Activated CD8-positive, alpha-beta memory T cell treated with anti-CD3 and anti-CD28 coated beads for 4 hours (primary cell): ENCODE data around the gene MESP2.
"Not testable (repeated sequence)": the region's sequence is repeated elsewhere in the genome, so short reads cannot be mapped to it uniquely, and the experiment has no call there.

Experiments
- DNase-seq, 2 donors: peaks; one replicate each; pipeline ENCODE4 v3.0.0-alpha.2; 2020; ENCODE audit warnings: low read depth in 2 of 2

Gene MESP2

GRCh38 chr15:89781055-89781454 lies 4.9 kb downstream of the MESP2 start:
- no peak for DNase-seq

DNA sequence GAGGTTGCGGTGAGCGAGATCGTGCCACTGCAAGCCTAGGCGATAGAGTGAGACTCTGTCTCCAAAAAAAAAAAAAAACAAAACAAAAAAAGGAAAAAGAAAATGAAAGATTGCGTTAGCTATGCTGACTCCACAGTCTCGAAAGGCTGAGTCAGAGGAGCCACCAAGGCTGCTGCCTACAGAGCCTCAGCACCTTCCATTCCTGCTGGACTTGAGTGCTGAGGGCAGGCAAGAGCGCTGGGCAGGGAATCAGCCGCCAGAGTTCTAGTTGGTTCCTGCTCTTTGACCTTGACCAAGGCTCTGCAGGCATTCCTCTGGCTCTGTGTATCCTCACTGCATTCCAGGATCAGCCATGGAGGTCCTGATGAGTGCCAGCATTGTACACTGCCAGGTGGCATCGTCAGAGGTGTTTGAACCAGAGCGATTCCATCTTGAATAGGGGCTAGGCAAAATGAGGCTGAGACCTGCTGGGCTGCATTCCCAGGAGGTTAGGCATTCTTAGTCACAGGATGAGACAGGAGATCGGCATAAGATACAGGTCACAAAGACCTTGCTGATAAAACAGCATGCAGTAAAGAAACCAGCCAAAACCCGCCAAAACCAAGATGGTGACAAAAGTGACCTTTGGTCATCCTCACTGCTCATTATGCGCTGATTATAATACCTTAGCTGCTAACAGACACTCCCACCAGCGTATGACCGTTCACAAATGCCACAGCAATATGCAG lies 5.9 kb downstream of the MESP2 start:
- no peak for DNase-seq

- DNase-seq, result not testable (repeated sequence)
Measured at GRCh38 chr15:89782619-89782950, 6.5 kb downstream of the MESP2 start.

DNA sequence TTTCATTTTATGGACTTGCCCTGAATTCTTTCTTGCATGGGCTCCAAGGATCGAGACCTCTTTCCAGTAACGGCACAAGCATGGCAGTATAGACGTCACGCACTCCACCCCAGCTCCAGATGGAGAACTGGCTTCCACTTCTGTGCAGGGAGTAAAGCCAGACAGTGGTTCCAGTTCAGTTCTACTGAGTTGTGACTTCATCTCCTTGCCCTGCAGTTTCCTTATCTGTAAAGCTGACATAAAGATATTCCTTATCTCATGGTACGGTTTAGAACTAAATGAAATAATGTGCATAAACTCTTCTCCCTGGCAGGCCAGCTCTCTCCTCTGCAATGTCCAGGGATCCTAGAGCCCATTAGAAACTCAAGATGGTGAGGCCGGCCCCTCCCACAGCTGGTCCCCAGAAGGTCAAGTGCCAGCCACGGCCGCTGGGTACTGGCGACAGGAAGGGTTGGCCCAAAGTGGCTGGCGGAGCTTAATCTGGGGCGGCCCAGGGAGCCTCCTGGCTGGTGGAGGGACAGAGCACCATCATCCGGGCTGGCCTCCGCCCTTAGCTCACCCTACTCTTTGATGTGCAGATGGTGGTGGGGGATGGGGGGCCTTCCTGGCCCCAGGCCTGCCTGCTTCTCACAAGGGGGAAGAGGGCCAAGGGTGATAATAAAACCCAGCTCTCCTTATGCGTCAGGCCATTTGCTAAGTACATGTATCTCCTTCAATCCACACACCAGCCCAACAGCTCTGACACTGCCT lies 7.2 kb downstream of the MESP2 start:
- DNase-seq, result no peak

- no peak for DNase-seq
Measured at GRCh38 chr15:89783861-89784685, 7.9 kb downstream of the MESP2 start.

- no peak for DNase-seq
Measured at GRCh38 chr15:89784686-89784960, 8.5 kb downstream of the MESP2 start.

GRCh38 chr15:89785064-89785773 lies 9.1 kb downstream of the MESP2 start:
- DNase-seq, result no peak

GRCh38 chr15:89785774-89786140 lies 9.6 kb downstream of the MESP2 start:
- no peak for DNase-seq

GRCh38 chr15:89787944-89788343 lies 11.8 kb downstream of the MESP2 start:
- DNase-seq, result no peak

DNA sequence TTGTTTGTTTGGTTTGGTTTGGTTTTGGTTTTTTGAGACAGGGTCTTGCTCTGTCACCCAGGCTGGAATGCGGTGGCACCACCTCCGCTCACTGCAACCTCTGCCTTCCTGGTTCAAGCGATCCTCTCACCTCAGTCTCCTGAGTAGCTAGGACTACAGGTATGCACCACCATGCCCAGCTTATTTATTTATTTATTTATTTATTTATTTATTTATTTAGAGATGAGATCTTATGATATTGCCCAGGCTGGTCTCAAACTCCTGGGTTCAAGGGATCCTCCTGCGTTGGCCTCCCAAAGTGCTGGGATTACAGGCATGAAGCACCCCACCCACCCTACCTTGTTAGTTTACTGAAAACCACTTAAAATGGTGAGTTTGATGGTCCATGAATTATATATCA lies 12.5 kb downstream of the MESP2 start:
- DNase-seq, result not testable (repeated sequence)

- no peak for DNase-seq
Measured at GRCh38 chr15:89790206-89790605, 14.1 kb downstream of the MESP2 start.

GRCh38 chr15:89790661-89791060 lies 14.5 kb downstream of the MESP2 start:
- DNase-seq, result no peak

DNA sequence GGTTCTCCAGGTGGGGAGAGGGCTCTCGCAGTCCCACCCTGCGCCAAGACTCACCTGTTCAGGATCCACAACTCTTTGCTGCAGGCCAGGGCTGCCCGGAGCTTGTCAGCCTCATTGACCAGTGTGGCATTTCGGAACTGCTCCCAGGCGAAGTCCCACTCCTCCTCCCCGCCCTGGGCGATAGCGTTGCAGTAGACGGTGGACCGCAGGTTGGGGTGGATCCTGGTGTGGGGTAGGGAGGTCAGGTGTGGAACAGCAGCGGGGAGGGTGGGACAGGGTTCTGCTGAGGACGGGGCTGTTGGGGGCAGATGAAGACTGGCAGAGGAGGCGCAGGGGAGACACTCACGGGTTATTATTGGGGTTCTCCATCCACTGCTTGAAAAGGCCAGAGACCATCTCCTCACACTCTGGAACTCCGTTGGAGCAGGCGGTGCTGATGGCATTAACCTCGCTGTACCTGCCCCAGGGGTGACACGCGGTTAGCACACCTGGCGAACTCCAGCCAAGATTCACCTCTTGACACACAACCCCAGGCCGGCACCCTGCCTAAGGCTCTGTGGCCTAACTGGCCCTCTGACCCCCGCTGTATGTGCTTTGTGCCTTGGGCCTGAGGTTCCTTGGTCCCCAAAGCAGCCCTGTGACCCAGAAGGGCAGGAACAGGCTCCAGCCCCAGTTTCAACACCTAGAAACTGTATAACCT lies 16.1 kb downstream of the MESP2 start:
- DNase-seq, result no peak

DNA sequence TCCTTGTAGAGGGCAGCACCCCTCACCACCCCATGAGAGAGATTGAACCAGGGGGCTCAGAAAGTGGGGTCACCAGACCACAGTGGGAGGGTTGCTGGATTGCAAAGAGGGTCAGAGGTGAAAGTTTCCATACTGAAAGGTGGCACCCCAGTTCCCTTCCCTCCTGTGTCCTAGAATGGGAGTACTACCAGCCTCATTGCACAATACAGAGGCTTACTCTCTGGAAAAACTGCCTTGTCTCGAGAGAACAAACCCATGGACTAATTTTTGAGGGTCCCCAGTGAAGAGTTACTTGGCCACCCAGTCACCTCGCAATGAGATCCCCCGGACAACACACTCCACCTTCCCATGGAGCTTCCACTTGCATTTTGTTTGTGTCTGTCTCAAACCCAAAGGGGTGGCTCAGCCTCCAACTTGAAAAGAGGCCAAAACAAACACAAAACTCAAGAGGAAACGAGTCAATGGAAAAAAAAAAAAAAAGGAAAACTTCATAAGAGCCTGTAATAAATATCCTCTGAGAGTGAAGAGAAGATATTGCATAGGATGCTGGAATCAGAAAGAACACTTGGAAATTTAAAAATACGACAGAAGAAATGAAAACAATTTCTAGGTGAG lies 18.6 kb downstream of the MESP2 start:
- DNase-seq, result no peak

GRCh38 chr15:89795996-89796395 lies 19.9 kb downstream of the MESP2 start:
- no peak for DNase-seq

- no peak for DNase-seq
Measured at GRCh38 chr15:89797678-89798201, 21.6 kb downstream of the MESP2 start.

- DNase-seq, result no peak
Measured at GRCh38 chr15:89799011-89799911, 23.1 kb downstream of the MESP2 start.

DNA sequence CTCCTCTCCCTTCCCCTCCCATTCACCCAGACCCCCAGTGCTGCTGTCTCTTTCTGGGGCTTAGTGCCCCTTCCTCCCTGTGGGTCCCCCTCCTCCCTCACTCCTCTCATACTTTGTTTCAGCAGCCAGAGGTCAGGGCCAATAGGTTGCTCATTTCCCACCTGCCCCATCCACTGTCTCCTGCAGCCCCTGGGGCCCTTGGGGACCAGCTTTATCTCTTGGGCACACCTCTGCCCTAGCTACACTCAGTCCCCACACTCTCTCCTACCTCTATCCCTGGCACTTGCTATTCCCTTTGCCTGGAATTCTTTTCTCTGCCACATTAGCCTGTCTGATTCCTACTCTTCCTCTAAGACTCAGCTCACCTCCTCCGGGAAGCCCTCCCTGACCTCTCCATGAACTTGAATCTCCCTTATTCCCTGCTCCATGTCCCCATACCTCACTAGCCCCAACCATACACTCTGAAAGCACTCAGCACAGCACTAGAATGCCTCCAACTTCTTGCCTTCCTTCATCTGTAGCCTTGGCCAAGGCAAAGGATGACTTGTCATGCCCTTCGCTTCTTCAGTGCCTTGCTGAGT lies 23.9 kb downstream of the MESP2 start:
- DNase-seq, result no peak

GRCh38 chr15:89801471-89802195 lies 25.5 kb downstream of the MESP2 start:
- DNase-seq, result no peak
